Prostate gland (tissue), 2 donors: ENCODE results near the gene PAF1. TPM values are rescaled to one million over a fixed set of nuclear protein-coding genes. Genes with fewer than 3 reads are reported as not detected.

ENCODE experiments used
- DNase-seq: peaks from one replicate; pipeline ENCODE4 v3.0.0-alpha.2; 2019; ENCODE audit warnings: low spot score
- H3K27ac ChIP-seq, 2 donors: fragments of 200-600 bp; sonication (generic); 2 replicates each; pipeline ENCODE4 v1.5.1; 2017 to 2019
- H3K27me3 ChIP-seq: fragments of 200-600 bp; sonication (generic); replicated peaks from 2 replicates; pipeline ENCODE4 v1.5.1; 2019; ENCODE audit not compliant: insufficient read depth
- H3K36me3 ChIP-seq, 2 donors: fragments of 200-600 bp; sonication (generic); 1 replicate in 1 of 2; 2 replicates in 1 of 2; pipeline versions ENCODE4 v1.5.1 to v1.8.1; 2017 to 2019
- H3K4me1 ChIP-seq: fragments of 200-600 bp; sonication (generic); replicated peaks from 2 replicates; pipeline ENCODE4 v1.5.1; 2019
- H3K4me3 ChIP-seq, 2 donors: fragments of 200-600 bp; sonication (generic); 2 replicates each; pipeline ENCODE4 v1.5.1; 2017 to 2019
- H3K9me3 ChIP-seq: fragments of 200-600 bp; sonication (generic); 2 replicates; pipeline ENCODE4 v1.5.1; 2017
- CTCF ChIP-seq, 4 experiments: fragments of 200-600 bp in 2 of 4; fragments of 450-650 bp in 2 of 4; sonication (generic) in 2 of 4; IDR thresholded peaks; 1 replicate in 3 of 4; 2 replicates in 1 of 4; pipeline ENCODE4 v1.5.1; 2016 to 2019; ENCODE audit warnings: antibody characterized with exemption in 4 of 4, mild to moderate bottlenecking in 2 of 4, moderate library complexity in 2 of 4
- POLR2A ChIP-seq: fragments of 450-650 bp; IDR thresholded peaks from one replicate; pipeline ENCODE4 v1.6.1; 2016; ENCODE audit warnings: antibody characterized with exemption, mild to moderate bottlenecking
- POLR2AphosphoS5 ChIP-seq: sonication (generic); formaldehyde crosslinking; IDR thresholded peaks from one replicate; pipeline ENCODE4 v1.6.1; 2017; ENCODE audit warnings: antibody characterized with exemption
- WGBS: methylation state at CpG from one replicate; pipeline ENCODE4 v1.1.5; 2018; 5-methylcytosine and 5-hydroxymethylcytosine counted together
- intact Hi-C: fragments of 100-400 bp; cut with DNase I; formaldehyde crosslinking; loops from one replicate; pipeline ENCODE4 v1.14.2; 2022
- total RNA-seq, 2 donors: library from RNA; depleted of rRNA; stranded (reverse); fragments of >200 nt; gene quantifications; one replicate each; pipeline ENCODE4 v1.1.0, GENCODE V29; 2016

Gene PAF1
- total RNA-seq, 2 donors from 2014 or later: 47.5 to 63.6 TPM

GRCh38 chr19:39428283-39429112 lies 37.6 kb upstream of the PAF1 start:
- Histone ChIP-seq H3K4me1 (no peaks in the 10 kb centered on the region), H3K36me3 (peaks cover 9 to 17% of the 10 kb centered on the region in 2 donors), H3K27me3 (no peaks in the 10 kb centered on the region), H3K9me3 (no peaks in the 10 kb centered on the region), H3K4me3 (no peak overlapping the region), H3K27ac (peak overlapping the region; percentile 39 to 64)
- WGBS: 25% methylated on average over 19 of the region's 23 CpGs
- no peak for DNase-seq
- TF ChIP-seq CTCF (IDR thresholded peaks at IDR 0.05): no peak
- no peak for TF ChIP-seq POLR2A
- TF ChIP-seq POLR2AphosphoS5: no peak
- intact Hi-C loops: no loop called here

GRCh38 chr19:39427707-39428106 lies 36.8 kb upstream of the PAF1 start:
- intact Hi-C loops: no loop called here

DNA sequence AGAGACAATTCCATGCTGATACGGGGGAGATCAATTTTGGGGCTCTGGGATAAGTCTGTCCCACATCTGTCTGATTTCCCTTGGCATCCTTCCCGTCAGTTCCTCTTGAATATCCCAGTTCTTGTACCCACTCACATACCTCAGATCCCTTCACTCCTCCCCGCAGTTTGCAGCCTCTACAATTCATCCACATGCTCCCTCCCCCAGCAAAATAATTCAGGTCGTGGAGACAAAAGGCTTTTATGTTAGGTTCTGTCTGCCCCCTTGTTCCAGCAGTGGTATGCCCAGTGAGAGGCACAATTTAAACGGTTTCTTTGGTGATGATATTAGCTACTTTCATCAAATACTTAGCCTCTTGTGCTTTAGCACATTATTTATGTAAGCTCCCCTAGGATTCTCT lies 35.3 kb upstream of the PAF1 start:
- H3K4me1 ChIP-seq: no peaks in the 10 kb centered on the region
- no peaks in the 10 kb centered on the region for H3K9me3 ChIP-seq
- no peaks in the 10 kb centered on the region for H3K36me3 ChIP-seq
- H3K27me3 ChIP-seq: no peaks in the 10 kb centered on the region
- intact Hi-C loops: no loop called here
- DNase-seq: no peak
- 59% methylated on average over 5 of the region's 5 CpGs for WGBS
- TF ChIP-seq POLR2A: no peak
- no peak for TF ChIP-seq POLR2AphosphoS5
- no peak for TF ChIP-seq CTCF (IDR thresholded peaks at IDR 0.05)
- H3K4me3 ChIP-seq: no peak overlapping the region
- no peak overlapping the region for H3K27ac ChIP-seq

More at GRCh38 chr19:39427707-39428106, 36.8 kb upstream of the PAF1 start:
- H3K4me3 ChIP-seq: no peak overlapping the region
- no peaks in the 10 kb centered on the region for H3K27me3 ChIP-seq
- H3K9me3 ChIP-seq: no peaks in the 10 kb centered on the region
- H3K36me3 ChIP-seq: peaks cover 2 to 9% of the 10 kb centered on the region in 2 donors
- WGBS: 93% methylated on average over 11 of the region's 11 CpGs
- no peak for DNase-seq
- H3K4me1 ChIP-seq: no peaks in the 10 kb centered on the region
- H3K27ac ChIP-seq: no peak overlapping the region
- TF ChIP-seq POLR2AphosphoS5 (no peak), CTCF (IDR thresholded peaks at IDR 0.05) (no peak), POLR2A (no peak)

- Histone ChIP-seq H3K36me3 (no peaks in the 10 kb centered on the region), H3K4me1 (no peaks in the 10 kb centered on the region), H3K27ac (no peak overlapping the region), H3K4me3 (no peak overlapping the region), H3K27me3 (no peaks in the 10 kb centered on the region), H3K9me3 (no peaks in the 10 kb centered on the region)
- TF ChIP-seq POLR2A: no peak
- TF ChIP-seq CTCF (IDR thresholded peaks at IDR 0.05): no peak
- no peak for TF ChIP-seq POLR2AphosphoS5
- intact Hi-C loops: no loop called here
- no peak for DNase-seq
- WGBS: 89% methylated on average over 7 of the region's 7 CpGs
Observed at GRCh38 chr19:39425744-39426143, 34.8 kb upstream of the PAF1 start.

- DNase-seq: no peak
- Histone ChIP-seq H3K4me1 (no peaks in the 10 kb centered on the region), H3K27me3 (no peaks in the 10 kb centered on the region), H3K27ac (no peak overlapping the region), H3K36me3 (no peaks in the 10 kb centered on the region), H3K4me3 (no peak overlapping the region), H3K9me3 (no peaks in the 10 kb centered on the region)
- WGBS: 74% methylated on average over 16 of the region's 16 CpGs
- TF ChIP-seq POLR2A (no peak), POLR2AphosphoS5 (no peak), CTCF (IDR thresholded peaks at IDR 0.05) (no peak)
- intact Hi-C loops: no loop called here
Observed at GRCh38 chr19:39424934-39425333, 34.0 kb upstream of the PAF1 start.
